Measurements from ENCODE around the gene RAB7A.

Gene RAB7A
- 59.7 to 71.5 (median 69.3) reads per million in 4 donors for total RNA-seq

GRCh38 chr3:128726023-128727016 is at the start of gene RAB7A:
Gene RAB7A, plus strand, starts transcription at chr3:128726183. Its CDS starts 69,185 bp downstream, at chr3:128795368.
- DNase-seq = peak; percentile 93 to 98 (median 96)

- DNase-seq = no peak
Observed at GRCh38 chr3:128679338-128679737, 46.6 kb upstream of the RAB7A start.

GRCh38 chr3:128680603-128681368 is 45.2 kb upstream of the RAB7A start:
- DNase-seq = peak; percentile 91 to 98 (median 93)

GRCh38 chr3:128681369-128681829 is 44.6 kb upstream of the RAB7A start:
- DNase-seq = no peak

GRCh38 chr3:128683957-128684356 is 42.0 kb upstream of the RAB7A start:
- DNase-seq = peak in 1 of 5 donors; percentile 21

DNA sequence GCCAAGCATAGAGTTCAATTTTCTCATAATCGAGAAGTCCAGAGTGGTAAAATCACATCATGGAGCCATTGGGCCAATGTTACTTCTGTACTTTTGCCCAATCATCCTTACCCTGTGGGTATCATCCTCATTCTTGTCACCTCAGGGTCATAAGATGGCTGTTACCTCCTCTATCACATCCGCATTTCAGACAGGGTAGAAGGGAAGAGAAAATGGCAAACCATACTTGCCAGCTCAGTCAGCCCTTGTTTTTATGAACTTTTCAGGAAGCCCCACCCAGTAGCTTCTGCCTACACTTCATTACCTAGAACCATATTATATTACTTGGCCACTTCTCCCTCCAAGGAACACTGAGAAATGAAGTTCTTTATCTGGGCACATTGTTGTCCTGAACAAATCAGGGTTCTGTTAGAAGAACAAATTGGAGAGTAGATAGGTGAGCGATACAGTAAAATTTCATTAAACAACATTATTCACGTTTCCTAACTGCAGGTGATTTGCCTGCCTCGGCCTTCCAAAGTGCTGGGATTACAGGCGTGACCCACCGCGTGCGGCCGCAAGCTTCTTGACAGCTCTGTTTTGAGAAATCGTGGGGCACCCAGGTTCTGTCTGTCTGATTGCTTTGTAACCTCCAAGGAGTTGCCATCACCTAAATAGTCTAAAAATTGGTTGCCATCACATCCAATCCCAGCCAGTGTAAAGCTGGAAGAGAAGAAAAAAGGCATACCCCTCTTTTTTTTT is 40.8 kb upstream of the RAB7A start:
- no peak for DNase-seq

- DNase-seq = no peak
Observed at GRCh38 chr3:128686465-128686864, 39.5 kb upstream of the RAB7A start.

DNA sequence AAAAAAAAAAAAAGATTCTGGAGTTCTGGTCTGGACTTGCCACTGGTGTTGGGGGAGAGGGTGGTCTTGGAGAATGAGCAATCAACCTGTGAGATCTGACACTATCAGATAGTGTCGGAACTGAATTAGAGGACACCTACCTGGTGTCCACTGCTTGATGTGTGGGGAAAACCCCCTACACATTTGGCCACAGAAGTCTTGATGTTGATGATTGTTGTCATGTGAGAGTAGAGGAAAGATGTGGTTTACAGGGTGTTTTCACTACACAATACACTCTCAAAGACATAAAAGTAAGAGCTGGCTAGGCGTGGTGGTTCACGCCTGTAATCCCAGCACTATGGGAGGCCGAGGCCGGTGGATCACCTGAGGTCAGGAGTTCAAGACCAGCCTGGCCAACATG is 36.9 kb upstream of the RAB7A start:
- no peak for DNase-seq

DNA sequence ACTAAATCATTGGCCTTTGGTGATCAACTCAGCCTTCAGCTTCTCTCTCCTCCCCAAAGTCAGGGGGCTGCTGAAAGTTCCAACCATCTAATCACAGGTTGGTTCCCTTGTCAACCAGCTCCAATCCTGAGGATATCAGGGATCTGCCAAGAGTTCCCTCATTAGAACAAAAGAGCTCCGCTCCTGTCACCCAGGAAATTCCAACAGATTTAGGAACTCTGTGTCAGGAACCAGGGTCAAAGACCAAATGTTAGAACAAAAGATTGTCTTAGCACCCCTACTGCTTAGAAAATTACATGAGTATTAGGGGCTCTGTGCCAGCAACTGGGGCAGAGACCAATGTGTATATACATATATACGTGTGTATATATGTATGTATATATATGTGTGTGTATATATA is 32.3 kb upstream of the RAB7A start:
- DNase-seq = no peak

- no peak for DNase-seq
Observed at GRCh38 chr3:128697341-128697740, 28.6 kb upstream of the RAB7A start.

DNA sequence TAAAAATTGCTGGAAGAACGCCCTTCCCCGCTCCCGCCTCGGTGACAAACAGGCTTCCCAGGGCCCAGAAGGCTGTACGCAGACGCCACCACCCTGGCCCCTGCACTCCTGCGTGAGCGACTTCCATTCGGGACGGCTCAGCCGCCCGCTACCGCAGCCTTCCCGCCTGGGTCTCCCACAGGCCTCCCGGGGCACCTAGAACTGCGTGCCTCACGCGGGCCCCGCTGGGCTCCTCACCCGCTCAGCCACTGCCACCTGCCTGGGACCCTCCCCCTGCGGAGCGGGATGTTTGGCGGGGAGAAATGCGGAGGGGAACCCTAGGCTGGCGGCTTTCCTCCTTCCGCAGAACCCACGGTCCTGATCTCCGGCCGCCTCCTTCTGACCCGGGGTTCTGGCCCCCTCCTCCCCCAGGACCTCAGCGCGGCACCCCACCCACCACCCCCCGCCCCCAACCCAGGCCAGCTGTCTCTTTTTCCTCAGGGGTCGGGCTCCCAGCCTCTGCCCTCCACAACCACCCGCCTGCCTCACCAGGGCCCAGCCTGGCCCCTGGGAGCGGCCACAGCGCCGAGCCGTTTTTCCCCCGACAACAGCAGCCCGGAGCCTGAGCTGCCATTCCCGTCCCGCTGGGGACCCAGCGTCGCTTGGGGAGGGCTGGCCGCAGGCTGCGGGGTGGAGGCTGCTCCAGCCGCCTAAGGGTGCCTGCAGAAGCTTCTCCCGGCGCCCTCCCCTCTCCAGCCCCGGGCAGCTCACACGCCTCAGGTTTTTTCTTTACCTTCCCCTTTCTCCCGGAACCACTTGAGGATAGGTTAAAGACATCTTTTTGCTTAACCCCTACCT is 27.6 kb upstream of the RAB7A start:
- DNase-seq = peak in 2 of 5 donors; percentile 6 to 11

DNA sequence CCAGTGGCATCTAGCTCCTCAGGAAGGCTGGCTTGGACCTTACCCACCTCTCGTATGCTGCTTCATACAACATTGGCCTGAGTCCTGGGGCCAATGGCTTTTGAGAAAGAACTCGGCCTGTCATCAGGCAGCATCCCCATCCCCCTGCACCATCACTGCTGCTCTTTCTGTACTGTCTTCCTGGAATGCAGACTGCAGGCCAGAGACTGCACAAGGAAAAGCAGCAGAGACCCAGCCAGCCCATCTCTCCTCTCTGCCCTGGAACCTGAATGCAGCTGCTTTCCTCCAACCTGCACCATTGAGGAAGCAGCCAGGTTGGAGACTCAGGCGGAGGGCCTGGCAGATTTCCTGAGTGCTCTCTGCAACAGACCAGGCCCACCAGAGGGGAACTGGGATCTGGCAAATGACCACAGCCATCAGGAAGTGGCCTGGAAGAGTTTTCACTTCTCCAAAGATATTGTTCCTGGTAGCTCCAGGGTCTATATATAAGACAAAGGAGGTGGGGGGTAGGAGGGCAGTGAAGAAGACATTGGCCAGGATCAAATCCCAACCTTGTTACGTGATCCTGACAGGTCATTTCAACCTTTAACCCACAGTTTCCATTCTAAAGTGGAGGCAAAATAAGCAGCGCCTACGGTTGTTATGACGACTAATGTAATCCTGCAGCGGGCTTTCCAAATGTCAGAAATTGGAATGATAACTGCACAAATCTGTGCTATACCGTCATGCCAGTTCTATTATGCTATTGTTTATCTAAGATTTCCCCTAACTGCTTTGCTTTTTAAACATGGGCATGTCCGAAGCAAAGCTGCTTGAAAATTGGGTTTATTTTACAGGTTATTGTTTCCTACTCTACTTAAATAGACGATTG is 24.4 kb upstream of the RAB7A start:
- DNase-seq = no peak

GRCh38 chr3:128702391-128702790 is 23.6 kb upstream of the RAB7A start:
- no peak for DNase-seq

DNA sequence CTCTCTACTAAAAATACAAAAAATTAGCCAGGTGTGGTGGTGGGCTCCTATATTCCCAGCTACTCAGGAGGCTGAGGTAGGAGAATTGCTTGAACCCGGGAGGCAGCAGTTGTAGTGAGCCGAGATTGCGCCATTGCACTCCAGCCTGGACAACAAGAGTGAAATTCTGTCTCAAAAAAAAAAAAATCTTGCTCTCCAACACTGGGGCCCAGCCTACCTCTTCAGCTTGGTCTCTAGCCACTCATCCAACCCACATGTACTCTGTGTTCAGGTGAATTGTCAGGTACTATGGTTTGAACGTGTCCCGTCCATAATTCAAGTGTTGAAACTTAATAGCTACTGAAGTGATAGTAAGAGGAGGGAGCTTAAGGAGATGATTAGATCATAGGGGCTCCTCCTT is 22.4 kb upstream of the RAB7A start:
- DNase-seq = no peak

DNA sequence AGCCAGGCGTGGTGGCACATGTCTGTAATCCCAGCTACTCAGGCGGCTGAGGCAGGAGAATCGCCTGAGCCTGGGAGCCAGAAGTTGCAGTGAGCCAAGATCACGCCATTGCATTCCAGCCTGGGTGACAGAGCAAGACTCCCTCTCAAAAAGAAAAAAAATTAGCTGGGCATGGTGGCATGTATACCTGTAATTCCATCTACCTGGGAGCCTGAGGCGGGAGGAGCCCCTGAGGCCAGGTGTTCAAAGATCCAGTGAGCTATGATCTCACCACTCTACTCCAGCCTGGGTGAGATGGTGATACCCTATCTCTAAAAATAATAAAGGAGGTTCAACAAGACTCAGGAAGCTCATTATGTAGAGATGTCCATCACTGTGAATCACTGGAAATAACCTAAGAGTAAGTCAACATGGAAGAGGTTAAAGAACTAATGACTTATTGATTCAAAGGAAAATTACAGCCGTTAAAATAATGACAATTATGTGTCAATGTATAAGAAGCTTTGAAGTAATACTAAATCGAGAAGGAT is 19.8 kb upstream of the RAB7A start:
- DNase-seq = no peak

GRCh38 chr3:128707928-128708494 is 18.0 kb upstream of the RAB7A start:
- no peak for DNase-seq

DNA sequence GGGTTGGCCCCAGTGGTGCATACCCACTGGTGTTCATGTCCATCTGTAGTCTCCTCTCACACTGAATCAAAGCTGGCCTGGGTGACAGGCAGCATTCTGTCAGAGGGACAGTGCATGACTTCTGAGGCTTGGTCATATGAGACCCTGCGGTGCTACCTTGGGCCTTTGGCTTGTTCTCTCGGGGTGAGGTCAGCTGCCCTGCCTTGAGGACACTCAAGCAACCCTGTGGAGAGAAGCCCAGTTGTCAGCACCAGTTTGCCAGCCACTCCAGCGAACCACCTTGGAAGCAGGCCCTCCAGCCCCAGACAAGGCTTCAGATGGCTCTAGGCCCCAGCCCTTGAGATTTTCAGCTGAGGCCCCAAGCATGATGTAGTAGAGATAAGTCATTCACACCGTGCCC is 16.9 kb upstream of the RAB7A start:
- no peak for DNase-seq

DNA sequence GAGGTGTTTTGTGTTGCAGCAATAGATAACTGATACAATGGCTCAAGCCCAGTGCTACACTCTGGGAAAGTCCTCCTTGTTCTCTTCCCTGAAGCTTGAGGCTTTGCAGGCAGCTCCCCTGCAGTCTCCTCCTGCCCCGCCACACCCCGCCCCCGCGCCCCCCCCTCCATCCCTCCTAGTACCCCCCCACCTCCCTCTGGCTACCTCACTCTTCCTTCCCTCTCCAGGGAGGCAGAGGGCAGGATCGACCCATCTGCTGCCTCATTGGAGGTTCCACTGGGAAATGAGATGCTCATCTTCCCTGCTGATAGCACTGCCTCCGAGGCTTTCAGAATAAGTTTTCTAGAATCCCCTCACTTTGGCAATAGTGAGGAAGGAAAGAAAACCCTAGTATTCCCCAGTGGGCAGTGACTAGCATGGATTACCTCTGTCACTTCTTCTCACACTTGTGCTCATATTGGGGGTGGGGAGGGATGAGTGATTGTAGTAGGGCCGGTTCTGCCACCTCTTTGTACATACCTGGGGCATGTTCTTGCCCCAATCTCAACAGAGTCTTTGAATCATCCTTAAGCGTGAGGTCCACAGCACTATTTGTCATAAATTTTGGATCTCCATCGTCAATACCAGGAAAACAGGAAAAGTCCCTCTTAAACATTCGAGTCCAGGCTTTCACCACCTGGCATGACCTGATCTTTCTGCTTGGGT is 16.3 kb upstream of the RAB7A start:
- no peak for DNase-seq

DNA sequence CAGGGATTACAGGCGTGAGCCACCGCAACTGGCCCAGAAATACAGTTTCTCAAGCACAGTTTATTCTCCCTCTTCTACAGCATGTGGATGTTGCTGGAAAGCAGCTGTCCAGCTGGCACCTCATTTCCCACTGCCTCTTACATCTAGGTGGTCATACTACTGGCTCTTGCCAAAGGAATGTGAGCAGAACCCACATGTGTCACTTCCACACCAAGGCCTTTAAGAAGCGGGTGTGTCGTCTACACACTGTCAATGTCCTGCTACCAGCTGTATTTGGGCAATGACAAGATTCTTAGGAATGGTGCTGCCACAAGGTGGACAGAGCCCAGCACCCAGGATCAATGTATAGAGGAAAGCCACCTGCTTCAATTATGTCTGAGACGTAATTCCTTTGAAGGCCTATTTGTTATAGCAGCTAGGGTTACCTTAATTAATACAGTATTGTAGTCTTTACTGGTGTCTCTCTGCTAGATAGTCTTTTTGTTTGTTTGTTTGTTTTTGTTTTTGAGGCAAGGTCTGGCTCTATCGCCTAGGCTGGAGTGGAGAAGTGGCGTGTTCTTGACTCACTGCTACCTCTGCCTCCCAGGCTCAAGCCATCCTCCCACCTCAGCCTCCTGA is 15.1 kb upstream of the RAB7A start:
- DNase-seq = no peak
